Suprapubic skin (tissue), 4 donors: ENCODE results near the gene PTF1A. TPM values are rescaled to one million over a fixed set of nuclear protein-coding genes. Genes with fewer than 3 reads are reported as not detected.

Experiments
- DNase-seq, 2 donors: peaks; one replicate each; pipeline ENCODE4 v3.0.0-alpha.2; 2019; ENCODE audit warnings: low spot score in 2 of 2
- H3K27ac ChIP-seq: fragments of 200-600 bp; sonication (generic); one replicate; pipeline ENCODE4 v1.5.1; 2019
- H3K27me3 ChIP-seq: fragments of 200-600 bp; sonication (generic); one replicate; pipeline ENCODE4 v1.5.1; 2019
- H3K36me3 ChIP-seq: fragments of 200-600 bp; sonication (generic); one replicate; pipeline ENCODE4 v1.5.1; 2019
- H3K4me1 ChIP-seq: fragments of 200-600 bp; sonication (generic); one replicate; pipeline ENCODE4 v1.5.1; 2019
- H3K4me3 ChIP-seq: fragments of 200-600 bp; sonication (generic); one replicate; pipeline ENCODE4 v1.5.1; 2019; ENCODE audit warnings: mild to moderate bottlenecking
- H3K9me3 ChIP-seq: fragments of 200-600 bp; sonication (generic); one replicate; pipeline ENCODE4 v1.5.1; 2019
- CTCF ChIP-seq, 2 donors: fragments of 200-600 bp in 1 of 2; fragments of 450-650 bp in 1 of 2; sonication (generic) in 1 of 2; IDR thresholded peaks; one replicate each; pipeline ENCODE4 v1.5.1; 2016 to 2019; ENCODE audit warnings: antibody characterized with exemption in 2 of 2, mild to moderate bottlenecking in 1 of 2, moderate library complexity in 1 of 2
- EP300 ChIP-seq: sonication (generic); formaldehyde crosslinking; IDR thresholded peaks from one replicate; pipeline ENCODE4 v1.6.1; 2017; ENCODE audit warnings: antibody characterized with exemption
- POLR2A ChIP-seq, 2 donors: fragments of 450-650 bp; IDR thresholded peaks; one replicate each; pipeline ENCODE4 v1.6.1; 2017; ENCODE audit warnings: antibody characterized with exemption in 2 of 2, mild to moderate bottlenecking in 2 of 2, moderate library complexity in 2 of 2
- POLR2AphosphoS5 ChIP-seq, 3 donors: sonication (generic); formaldehyde crosslinking; IDR thresholded peaks; one replicate each; pipeline ENCODE4 v1.6.1; 2017; ENCODE audit warnings: antibody characterized with exemption in 3 of 3
- WGBS: methylation state at CpG from one replicate; pipeline ENCODE4 v1.1.5; 2018; 5-methylcytosine and 5-hydroxymethylcytosine counted together
- total RNA-seq, 4 donors: library from RNA; depleted of rRNA; stranded (reverse); fragments of >200 nt; gene quantifications; one replicate each; pipeline ENCODE4 v1.1.0, GENCODE V29; 2016

The PTF1A gene
- total RNA-seq, 4 donors from 2014 or later: not detected

DNA sequence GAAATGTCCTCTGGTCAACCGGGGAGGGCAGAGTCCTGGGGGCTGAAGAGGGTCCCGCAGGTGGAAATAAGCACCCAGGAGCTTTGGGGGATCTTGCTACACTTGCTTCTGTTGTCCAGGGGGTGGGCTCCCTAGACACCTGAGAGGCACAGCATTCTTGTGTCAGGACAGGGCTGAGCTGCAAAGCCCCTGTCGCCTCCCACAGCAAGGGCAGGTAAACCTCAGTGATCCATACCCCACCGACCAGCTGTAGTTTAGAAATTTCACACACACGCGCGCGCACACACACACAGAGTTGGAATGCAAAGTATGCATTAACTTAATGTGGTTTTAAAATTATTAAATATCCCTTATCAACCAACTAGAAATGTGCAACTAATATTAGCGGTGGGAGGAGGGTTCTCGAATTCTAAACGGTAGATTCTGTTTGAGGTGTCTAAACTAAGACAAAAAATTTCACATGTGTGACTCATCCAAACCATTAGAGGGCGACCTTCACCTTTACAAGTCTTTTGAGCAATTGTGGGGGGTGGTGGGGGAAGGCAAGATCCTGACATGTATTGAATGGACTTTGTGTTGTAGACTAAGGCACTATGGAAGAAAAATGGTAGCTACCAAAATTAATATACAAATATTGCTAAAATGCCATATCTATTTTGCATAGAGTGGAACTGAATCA is 34.3 kb upstream of the PTF1A start:
- Histone ChIP-seq H3K27me3 (peaks cover 19% of the 10 kb centered on the region), H3K4me3 (no peak overlapping the region), H3K36me3 (no peaks in the 10 kb centered on the region), H3K9me3 (no peaks in the 10 kb centered on the region), H3K27ac (no peak overlapping the region), H3K4me1 (peaks cover 4% of the 10 kb centered on the region)
- DNase-seq: no peak
- 46% methylated on average over 12 of the region's 12 CpGs for WGBS
- TF ChIP-seq CTCF (IDR thresholded peaks at IDR 0.05) (no peak), EP300 (no peak), POLR2AphosphoS5 (IDR thresholded peaks at IDR 0.05) (no peak), POLR2A (IDR thresholded peaks at IDR 0.05) (no peak)

DNA sequence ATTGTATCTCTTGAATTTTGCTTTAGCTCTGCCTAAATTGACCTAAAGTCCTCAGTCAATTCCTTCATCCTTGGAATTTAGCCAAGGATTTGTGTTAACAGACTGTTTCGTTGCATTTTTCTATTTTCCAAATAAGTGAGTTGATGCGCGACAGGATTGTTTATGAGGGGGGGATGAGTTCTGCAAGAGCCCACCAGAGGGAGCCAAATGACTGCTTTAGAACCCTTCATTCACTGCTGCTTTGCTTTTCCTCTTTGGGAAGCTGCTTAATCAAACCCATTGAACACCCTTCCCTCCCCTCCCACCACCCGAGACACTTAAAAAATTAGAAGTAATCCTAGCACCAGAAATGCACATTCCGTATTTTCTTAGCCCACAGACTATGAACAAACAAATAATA is 33.7 kb upstream of the PTF1A start:
- Histone ChIP-seq H3K36me3 (no peaks in the 10 kb centered on the region), H3K9me3 (no peaks in the 10 kb centered on the region), H3K4me3 (no peak overlapping the region), H3K27ac (no peak overlapping the region), H3K4me1 (peaks cover 4% of the 10 kb centered on the region), H3K27me3 (peaks cover 19% of the 10 kb centered on the region)
- DNase-seq: no peak
- TF ChIP-seq CTCF (IDR thresholded peaks at IDR 0.05) (peak; percentile 46 to 70), EP300 (no peak)
- WGBS: 3% methylated on average over 5 of the region's 5 CpGs

- Histone ChIP-seq H3K9me3 (no peaks in the 10 kb centered on the region), H3K4me1 (peaks cover 16% of the 10 kb centered on the region), H3K36me3 (no peaks in the 10 kb centered on the region), H3K4me3 (no peak overlapping the region), H3K27me3 (peaks cover 72% of the 10 kb centered on the region), H3K27ac (no peak overlapping the region)
- WGBS: 15% methylated on average over 26 of the region's 26 CpGs
- no peak for DNase-seq
- TF ChIP-seq CTCF (IDR thresholded peaks at IDR 0.05) (no peak), POLR2A (IDR thresholded peaks at IDR 0.05) (no peak), POLR2AphosphoS5 (IDR thresholded peaks at IDR 0.05) (no peak), EP300 (no peak)
Observed at GRCh38 chr10:23171232-23171876, 20.8 kb upstream of the PTF1A start.

DNA sequence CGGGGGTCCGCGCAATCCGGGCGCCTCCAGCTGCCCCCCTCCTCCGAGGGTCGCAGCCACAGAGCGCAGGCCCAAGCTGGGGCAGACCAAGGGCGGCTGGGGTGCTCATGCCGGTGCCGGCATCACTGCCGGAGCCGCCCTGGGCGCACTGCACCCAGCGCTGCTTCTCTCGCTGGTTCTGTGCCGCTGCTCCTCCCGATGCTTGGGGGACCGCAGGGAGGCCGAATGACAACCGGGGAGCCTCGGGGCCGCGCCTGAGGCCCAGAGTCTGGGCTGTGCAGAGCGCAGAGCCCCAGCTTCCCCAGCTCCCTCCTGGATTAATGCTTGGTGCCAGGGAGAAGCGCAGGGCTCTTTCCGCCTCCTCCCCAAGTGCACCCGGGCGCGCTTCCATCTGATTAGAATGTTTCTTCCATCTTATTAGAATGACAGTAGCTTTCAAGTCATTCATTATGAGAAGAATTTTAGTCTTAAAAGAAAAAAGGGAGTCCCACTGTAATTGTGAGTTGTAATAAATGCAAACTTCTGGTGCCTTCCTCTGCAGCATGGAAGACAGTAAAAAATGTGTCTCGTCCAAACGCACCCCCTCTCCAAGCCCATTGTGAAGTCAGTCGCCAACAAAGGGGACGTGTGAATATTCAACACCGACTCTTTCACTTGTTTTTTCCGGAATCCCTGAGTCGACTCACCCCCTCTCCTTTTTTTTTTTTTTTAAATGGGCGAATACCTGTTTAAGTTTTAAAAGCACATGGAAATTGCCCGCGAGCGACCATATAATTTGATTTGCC is 19.5 kb upstream of the PTF1A start:
- WGBS: 4% methylated on average over 21 of the region's 41 CpGs
- no peak for TF ChIP-seq POLR2AphosphoS5 (IDR thresholded peaks at IDR 0.05)
- TF ChIP-seq EP300: no peak
- no peak for TF ChIP-seq CTCF (IDR thresholded peaks at IDR 0.05)
- no peak for TF ChIP-seq POLR2A (IDR thresholded peaks at IDR 0.05)
- no peak overlapping the region for H3K27ac ChIP-seq

More for the DNA sequence above, 19.5 kb upstream of the PTF1A start:
- H3K27me3 ChIP-seq: peaks cover 83% of the 10 kb centered on the region
- no peaks in the 10 kb centered on the region for H3K9me3 ChIP-seq
- DNase-seq: no peak
- H3K4me1 ChIP-seq: peaks cover 16% of the 10 kb centered on the region
- no peak overlapping the region for H3K4me3 ChIP-seq
- no peaks in the 10 kb centered on the region for H3K36me3 ChIP-seq
